T-cell (primary cell): ENCODE results near the gene NADK2. TPM values are rescaled to one million over a fixed set of nuclear protein-coding genes. Genes with fewer than 3 reads are reported as not detected.

Experiments used
- ATAC-seq, 4 experiments: fragments of 200-7000 bp in 3 of 4; fragments of 150-1000 bp in 1 of 4; cut with Tn5 transposase; replicated peaks in 1 of 4; 1 replicate in 3 of 4; 2 replicates in 1 of 4; pipeline ENCODE4 v1.10.0; 2021; ENCODE audit warnings: moderate library complexity in 3 of 4, mild to moderate bottlenecking in 2 of 4, moderate number of reproducible peaks in 1 of 4
- CTCF ChIA-PET, 2 donors: fragments of 300-600 bp; sonication (Branson Sonifier 250); formaldehyde crosslinking; loops; one replicate each; lab custom pipeline; 2022; ENCODE audit warnings: antibody characterized with exemption in 2 of 2; lab: Charles Lee
- POLR2A ChIA-PET, 2 donors: fragments of 300-600 bp; sonication (Branson Sonifier 250); formaldehyde crosslinking; loops; one replicate each; lab custom pipeline; 2022; ENCODE audit warnings: antibody characterized with exemption in 2 of 2; lab: Charles Lee
- DNase-seq, 35 experiments: peaks; one replicate each; pipeline versions ENCODE4 v3.0.0 to v3.0.0-alpha.2; 2013 to 2023
- H3K27ac ChIP-seq: one replicate; pipeline ENCODE4 v1.5.1; 2013; ENCODE audit warnings: low read length
- H3K27me3 ChIP-seq, 2 experiments: replicated peaks in 1 of 2; 1 replicate in 1 of 2; 2 replicates in 1 of 2; pipeline versions ENCODE4 v1.6.1 to v1.7.0; 2013; ENCODE audit warnings: low read length in 1 of 2, mixed read lengths in 1 of 2; ENCODE audit not compliant: control insufficient read depth in 2 of 2, insufficient read depth in 2 of 2; ENCODE audit errors: extremely low read depth in 1 of 2
- H3K36me3 ChIP-seq, 2 donors: 1 replicate in 1 of 2; 2 replicates in 1 of 2; pipeline versions ENCODE4 v1.6.1 to v1.7.0; 2013; ENCODE audit warnings: low read length in 1 of 2; ENCODE audit not compliant: control insufficient read depth in 2 of 2, insufficient read depth in 1 of 2; ENCODE audit errors: extremely low read depth in 1 of 2
- H3K4me1 ChIP-seq, 2 experiments: 1 replicate in 1 of 2; 2 replicates in 1 of 2; pipeline versions ENCODE4 v1.6.1 to v1.7.0; 2013; ENCODE audit warnings: low read length in 2 of 2, mixed read lengths in 1 of 2; ENCODE audit not compliant: insufficient read depth in 2 of 2, control insufficient read depth in 1 of 2; ENCODE audit errors: extremely low read depth in 1 of 2
- H3K4me3 ChIP-seq, 2 donors: 1 replicate in 1 of 2; 2 replicates in 1 of 2; pipeline versions ENCODE4 v1.5.1 to v1.7.0; 2013; ENCODE audit warnings: mild to moderate bottlenecking in 2 of 2, low read length in 1 of 2, moderate library complexity in 1 of 2; ENCODE audit not compliant: control insufficient read depth in 1 of 2; ENCODE audit errors: extremely low read depth in 1 of 2
- H3K9me3 ChIP-seq: 2 replicates; pipeline ENCODE4 v1.7.0; 2013
- H3K27ac Mint-ChIP-seq, 2 donors: one replicate each; pipeline ENCODE4 v1.8.0; 2020 to 2021; ENCODE audit warnings: mild to moderate bottlenecking in 2 of 2, mixed read lengths in 2 of 2
- H3K27me3 Mint-ChIP-seq, 2 donors: one replicate each; pipeline ENCODE4 v1.8.0; 2021 to 2022; ENCODE audit warnings: mixed read lengths in 2 of 2
- H3K36me3 Mint-ChIP-seq: one replicate; pipeline ENCODE4 v1.8.0; 2021; ENCODE audit warnings: mixed read lengths
- H3K4me1 Mint-ChIP-seq, 3 donors: one replicate each; pipeline ENCODE4 v1.8.0; 2020 to 2022; ENCODE audit warnings: mixed read lengths in 3 of 3, mild to moderate bottlenecking in 1 of 3
- H3K4me3 Mint-ChIP-seq, 3 donors: one replicate each; pipeline ENCODE4 v1.8.0; 2020 to 2022; ENCODE audit warnings: mild to moderate bottlenecking in 3 of 3, mixed read lengths in 3 of 3, moderate library complexity in 3 of 3
- H3K9me3 Mint-ChIP-seq, 3 donors: one replicate each; pipeline ENCODE4 v1.8.0; 2020 to 2022; ENCODE audit warnings: mixed read lengths in 3 of 3
- whole genome bisulfite sequencing: methylation state at CpG from one replicate; pipeline ENCODE4 v1.1.5; 2013; ENCODE audit warnings: missing lambda C conversion rate; ENCODE audit not compliant: insufficient coverage; 5-methylcytosine and 5-hydroxymethylcytosine counted together
- total RNA-seq, 35 experiments: library from RNA in 6 of 35; stranded (reverse) in 6 of 35; fragments of 120-200 nt in 1 of 35; gene quantifications; one replicate each; pipeline versions ENCODE4 v1.2.1 to v1.2.4 and lab custom pipeline; 2013 to 2026

Gene NADK2
- total RNA-seq, 5 donors from 2014 or later (not counting 1 experiment from before 2014, with no cell fraction given) = 10.3 to 13.9 (median 13.2) TPM

DNA sequence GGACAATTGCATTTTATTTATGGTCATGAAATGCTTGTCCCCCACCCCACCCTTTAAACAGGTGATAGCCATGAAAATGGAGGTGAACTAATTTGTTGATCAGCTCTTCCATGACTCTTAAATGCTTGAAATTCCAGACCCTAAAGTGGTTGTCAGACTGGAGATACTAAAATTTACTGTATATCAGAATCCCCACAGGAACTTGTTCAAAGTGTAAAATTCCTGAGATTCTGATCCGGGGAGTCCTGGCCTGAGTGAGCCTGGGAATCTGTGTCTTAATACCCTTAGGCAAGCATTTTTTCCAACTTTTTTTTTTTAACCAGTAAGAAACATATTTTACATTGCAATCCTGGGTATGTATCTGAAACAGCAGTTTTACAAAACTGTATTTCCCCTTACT is 85.1 kb downstream of the NADK2 start:
- Mint-ChIP-seq H3K4me3 (no peak overlapping the region), H3K4me1 (peaks cover 56 to 68% (median 58%) of the 10 kb centered on the region in 3 donors)

DNA sequence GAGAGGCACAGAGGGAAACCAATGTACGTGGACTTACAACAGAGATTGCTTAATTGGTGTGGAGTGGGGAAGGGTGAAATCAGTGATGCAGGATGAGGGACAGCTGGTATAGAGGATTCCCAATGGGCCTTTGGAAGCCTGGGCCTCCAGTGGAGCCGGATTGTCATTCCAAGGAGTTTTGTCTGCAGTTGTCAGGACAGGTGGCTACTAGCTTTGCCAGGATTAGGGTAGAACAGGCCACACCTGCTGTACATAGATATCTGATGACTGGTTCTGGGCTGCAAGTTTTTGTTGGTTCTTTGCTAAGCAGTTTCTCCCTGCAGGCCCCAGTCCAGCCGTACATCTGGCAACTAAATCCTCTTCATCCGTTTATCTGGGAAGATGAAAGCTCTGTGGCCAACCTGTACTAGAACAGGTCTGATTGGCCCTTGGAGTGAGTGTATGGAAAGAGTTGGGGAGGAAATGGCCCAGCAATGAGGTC is 85.6 kb downstream of the NADK2 start:
- H3K27me3 Mint-ChIP-seq = no peaks in the 10 kb centered on the region
- 100% methylated on average over 4 of the region's 4 CpGs for WGBS
- H3K36me3 Mint-ChIP-seq = peaks cover 60% of the 10 kb centered on the region
- H3K36me3 ChIP-seq = peaks cover 0 to 45% of the 10 kb centered on the region in 2 donors
- no peaks in the 10 kb centered on the region for H3K27me3 ChIP-seq
- no peak overlapping the region for H3K27ac Mint-ChIP-seq
- H3K9me3 Mint-ChIP-seq = no peaks in the 10 kb centered on the region
- H3K4me1 Mint-ChIP-seq = peaks cover 52 to 64% (median 55%) of the 10 kb centered on the region in 3 donors
- CTCF ChIA-PET = interaction anchor here in 1 of 2 donors (0.7 kb wide), 1 partner anchor 66 kb away, joined by 3 read pairs; no protein-coding TSS in a partner anchor
- DNase-seq (no peak), ATAC-seq (no peak)
- no peak overlapping the region for H3K4me3 ChIP-seq
- peaks cover 12 to 20% of the 10 kb centered on the region in 2 experiments for H3K4me1 ChIP-seq
- POLR2A ChIA-PET = no interaction called here
- H3K27ac ChIP-seq = no peak overlapping the region
- H3K9me3 ChIP-seq = no peaks in the 10 kb centered on the region
- no peak overlapping the region for H3K4me3 Mint-ChIP-seq

More for the DNA sequence above, 85.1 kb downstream of the NADK2 start:
- 100% methylated on average over 1 of the region's 1 CpG for WGBS
- peaks cover 12 to 19% of the 10 kb centered on the region in 2 experiments for H3K4me1 ChIP-seq
- peaks cover 0 to 49% of the 10 kb centered on the region in 2 donors for H3K36me3 ChIP-seq
- CTCF ChIA-PET = interaction anchor here in 1 of 2 donors (0.6 kb wide), 1 partner anchor 48 kb away, joined by 4 read pairs; no protein-coding TSS in a partner anchor
- Mint-ChIP-seq H3K9me3 (no peaks in the 10 kb centered on the region), H3K27ac (no peak overlapping the region), H3K36me3 (peaks cover 65% of the 10 kb centered on the region), H3K27me3 (no peaks in the 10 kb centered on the region)
- no peak overlapping the region for H3K4me3 ChIP-seq
- DNase-seq (no peak), ATAC-seq (no peak)
- H3K27me3 ChIP-seq = no peaks in the 10 kb centered on the region
- no peak overlapping the region for H3K27ac ChIP-seq
- no peaks in the 10 kb centered on the region for H3K9me3 ChIP-seq
- POLR2A ChIA-PET = no interaction called here

DNA sequence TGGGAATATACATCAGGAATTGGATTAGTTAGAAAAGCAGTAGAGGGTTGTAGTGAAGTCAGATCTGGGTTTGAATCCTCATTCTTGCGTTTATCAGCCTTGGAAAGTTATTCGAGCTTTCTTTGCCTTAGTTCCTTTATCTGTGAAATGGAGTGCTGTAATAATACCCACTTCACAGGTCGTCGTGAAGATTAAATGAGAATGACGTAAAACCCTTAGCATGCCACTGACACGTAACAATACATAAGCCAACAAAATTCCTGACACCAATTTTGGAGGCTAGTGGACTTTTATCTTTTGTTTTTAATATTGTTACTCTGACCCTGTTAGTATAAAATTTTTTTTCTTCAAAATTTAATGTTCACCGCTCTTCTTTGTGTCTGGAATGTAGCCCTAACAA is 86.4 kb downstream of the NADK2 start:
- Mint-ChIP-seq H3K27ac (no peak overlapping the region), H3K27me3 (no peaks in the 10 kb centered on the region), H3K36me3 (peaks cover 60% of the 10 kb centered on the region), H3K4me3 (no peak overlapping the region), H3K4me1 (peaks cover 57 to 67% (median 63%) of the 10 kb centered on the region in 3 donors), H3K9me3 (no peaks in the 10 kb centered on the region)
- no peaks in the 10 kb centered on the region for H3K27me3 ChIP-seq
- WGBS = no CpG with 5 or more reads among the region's 7 CpGs
- H3K4me3 ChIP-seq = no peak overlapping the region
- ChIA-PET POLR2A (interaction anchor here in 1 of 2 donors (0.6 kb wide), 1 partner anchor 92 kb away, joined by 3 read pairs; no protein-coding TSS in a partner anchor), CTCF (no interaction called here)
- DNase-seq = no peak
- no peaks in the 10 kb centered on the region for H3K9me3 ChIP-seq
- ATAC-seq = no peak
- H3K36me3 ChIP-seq = peaks cover 0 to 38% of the 10 kb centered on the region in 2 donors
- peaks cover 18 to 25% of the 10 kb centered on the region in 2 experiments for H3K4me1 ChIP-seq
- H3K27ac ChIP-seq = no peak overlapping the region

DNA sequence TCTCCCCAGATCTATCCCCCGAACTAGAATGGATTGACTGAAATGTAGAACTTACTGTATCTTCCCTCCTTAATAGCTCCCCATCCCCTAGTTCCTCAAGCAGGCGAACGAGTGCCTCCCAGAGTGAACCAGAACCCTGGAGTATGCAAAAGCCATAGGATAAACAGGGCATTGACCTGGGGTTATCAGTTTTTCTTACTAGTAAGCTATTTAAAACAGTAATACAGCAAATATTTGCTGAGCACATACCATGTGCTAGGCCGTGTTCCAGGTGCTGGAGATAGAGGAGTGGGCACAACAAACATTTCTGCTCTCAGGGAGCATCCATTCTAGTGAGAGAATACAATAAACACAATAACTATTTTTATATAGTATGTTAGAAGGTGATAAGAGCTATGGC is 88.0 kb downstream of the NADK2 start:
- no peaks in the 10 kb centered on the region for H3K27me3 Mint-ChIP-seq
- POLR2A ChIA-PET = interaction anchor here in 1 of 2 donors (0.6 kb wide), 1 partner anchor 21 kb away, joined by 4 read pairs; no protein-coding TSS in a partner anchor
- Histone ChIP-seq H3K27ac (no peak overlapping the region), H3K4me1 (peaks cover 24 to 25% of the 10 kb centered on the region in 2 experiments), H3K27me3 (no peaks in the 10 kb centered on the region), H3K4me3 (no peak overlapping the region), H3K36me3 (peaks cover 0 to 34% of the 10 kb centered on the region in 2 donors), H3K9me3 (no peaks in the 10 kb centered on the region)
- 100% methylated on average over 1 of the region's 4 CpGs for WGBS
- H3K9me3 Mint-ChIP-seq = no peaks in the 10 kb centered on the region
- DNase-seq (no peak), ATAC-seq (no peak)
- peak overlapping the region; percentile 47 to 96 (median 93) for H3K4me3 Mint-ChIP-seq
- H3K27ac Mint-ChIP-seq = no peak overlapping the region
- peaks cover 48% of the 10 kb centered on the region for H3K36me3 Mint-ChIP-seq
- CTCF ChIA-PET = no interaction called here
- H3K4me1 Mint-ChIP-seq = peaks cover 68 to 78% (median 69%) of the 10 kb centered on the region in 3 donors

DNA sequence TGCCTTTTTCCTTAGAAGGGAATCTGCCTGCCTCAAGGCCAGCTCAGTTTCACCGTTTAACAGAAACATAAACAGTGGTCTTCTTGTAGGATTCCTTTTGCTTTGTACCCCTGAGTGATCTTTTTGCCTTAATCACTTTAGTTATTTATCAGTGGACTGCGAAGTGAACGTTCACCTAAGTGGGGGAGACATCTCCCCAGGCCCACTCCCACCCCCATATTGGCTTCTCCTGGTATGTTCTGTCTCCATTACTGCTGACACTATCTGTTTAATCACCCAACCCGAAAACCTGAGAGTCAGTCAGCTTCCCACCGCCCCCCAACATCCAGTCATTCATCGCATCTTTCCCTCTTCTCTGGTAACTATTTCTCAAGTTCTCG is 88.4 kb downstream of the NADK2 start:
- H3K4me3 Mint-ChIP-seq = peak overlapping the region; percentile 47 to 96 (median 93)
- H3K4me1 ChIP-seq = peaks cover 24 to 25% of the 10 kb centered on the region in 2 experiments
- H3K36me3 ChIP-seq = peaks cover 0 to 32% of the 10 kb centered on the region in 2 donors
- ATAC-seq = no peak
- no peak overlapping the region for H3K27ac Mint-ChIP-seq
- DNase-seq = no peak
- no peak overlapping the region for H3K27ac ChIP-seq
- H3K27me3 ChIP-seq = no peaks in the 10 kb centered on the region
- H3K4me3 ChIP-seq = no peak overlapping the region
- no peaks in the 10 kb centered on the region for H3K9me3 Mint-ChIP-seq
- H3K4me1 Mint-ChIP-seq = peaks cover 68 to 75% (median 69%) of the 10 kb centered on the region in 3 donors
- ChIA-PET POLR2A (interaction anchor here in 1 of 2 donors (0.6 kb wide), 1 partner anchor 466 kb away, joined by 3 read pairs; no protein-coding TSS in a partner anchor), CTCF (interaction anchor here (0.6 to 1.1 kb wide), 2 partner anchors 52 to 88 kb away, joined by 3 read pairs; partner anchors contain the start of gene NADK2 (in 1 of the 2))
- 94% methylated on average over 2 of the region's 7 CpGs for WGBS
- H3K27me3 Mint-ChIP-seq = no peaks in the 10 kb centered on the region
- H3K36me3 Mint-ChIP-seq = peaks cover 43% of the 10 kb centered on the region
- no peaks in the 10 kb centered on the region for H3K9me3 ChIP-seq

DNA sequence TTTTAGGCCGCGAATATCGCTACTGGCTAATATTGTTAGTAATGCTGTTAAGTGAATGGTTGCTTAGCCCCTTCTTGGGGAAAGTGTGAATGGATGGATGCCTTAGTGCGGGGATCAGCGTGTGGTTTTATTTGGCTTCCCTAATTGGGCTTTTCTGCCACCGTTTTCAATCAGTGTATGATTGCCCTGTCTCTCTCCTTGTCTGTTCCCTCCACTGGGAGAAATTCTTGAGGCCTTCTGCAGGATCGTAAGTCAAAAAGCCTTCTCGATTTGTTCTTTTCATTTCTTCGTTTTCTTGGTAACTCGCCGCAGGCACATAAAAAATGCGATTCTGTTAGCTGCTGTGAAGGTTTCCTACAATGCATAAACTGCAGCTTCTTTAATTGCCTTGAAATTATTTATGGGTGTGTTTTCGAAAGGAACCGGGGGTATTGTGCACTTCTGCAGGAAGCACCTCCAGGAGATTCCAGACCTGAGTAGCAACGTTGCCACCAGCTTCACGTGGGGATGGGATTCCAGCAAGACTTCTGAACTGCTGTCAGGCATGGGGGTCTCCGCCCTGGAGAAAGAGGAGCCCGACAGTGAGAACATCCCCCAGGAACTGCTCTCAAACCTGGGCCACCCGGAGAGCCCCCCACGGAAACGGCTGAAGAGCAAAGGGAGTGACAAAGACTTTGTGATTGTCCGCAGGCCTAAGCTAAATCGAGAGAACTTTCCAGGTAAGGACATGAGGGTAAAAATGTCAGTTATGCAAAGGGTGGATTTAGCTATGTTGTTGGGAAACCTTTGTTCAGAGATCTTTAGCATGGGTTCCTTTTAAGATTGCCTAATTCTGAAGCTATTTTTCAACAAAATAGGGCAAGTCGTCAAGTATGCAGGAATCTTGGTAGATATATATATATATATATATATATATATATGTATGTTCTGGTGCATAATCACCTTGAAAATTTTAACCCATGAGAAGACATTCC is 89.1 kb downstream of the NADK2 start:
- H3K27me3 ChIP-seq = no peaks in the 10 kb centered on the region
- 6% methylated on average over 20 of the region's 24 CpGs for WGBS
- H3K27me3 Mint-ChIP-seq = no peaks in the 10 kb centered on the region
- H3K4me1 ChIP-seq = peaks cover 24 to 25% of the 10 kb centered on the region in 2 experiments
- H3K9me3 ChIP-seq = no peaks in the 10 kb centered on the region
- H3K4me3 ChIP-seq = peak overlapping the region; percentile 70 to 92
- no peaks in the 10 kb centered on the region for H3K9me3 Mint-ChIP-seq
- H3K4me1 Mint-ChIP-seq = peaks cover 69 to 71% (median 70%) of the 10 kb centered on the region in 3 donors
- ChIA-PET POLR2A (interaction anchor here in 1 of 2 donors (0.6 to 0.7 kb wide), 2 partner anchors 465 to 1527 kb away, joined by 3 read pairs; no protein-coding TSS in a partner anchor), CTCF (interaction anchor here (0.6 to 1.1 kb wide), 3 partner anchors 53 to 89 kb away, joined by 3 read pairs; partner anchors contain the start of gene NADK2 (in 1 of the 2))
- H3K36me3 Mint-ChIP-seq = peaks cover 40% of the 10 kb centered on the region
- peak overlapping the region; percentile 86 to 89 for H3K27ac Mint-ChIP-seq
- peak overlapping the region; percentile 93 to 97 (median 96) for H3K4me3 Mint-ChIP-seq
- peak in 2 of 35 experiments; percentile 1 to 12 for DNase-seq
- no peak for ATAC-seq
- no peak overlapping the region for H3K27ac ChIP-seq
- H3K36me3 ChIP-seq = peaks cover 0 to 27% of the 10 kb centered on the region in 2 donors
